Measurements from ENCODE around the gene NEK9.
A peak's percentile ranks its signal among the peaks of the same experiment; 100 is the strongest.

Gene NEK9

DNA sequence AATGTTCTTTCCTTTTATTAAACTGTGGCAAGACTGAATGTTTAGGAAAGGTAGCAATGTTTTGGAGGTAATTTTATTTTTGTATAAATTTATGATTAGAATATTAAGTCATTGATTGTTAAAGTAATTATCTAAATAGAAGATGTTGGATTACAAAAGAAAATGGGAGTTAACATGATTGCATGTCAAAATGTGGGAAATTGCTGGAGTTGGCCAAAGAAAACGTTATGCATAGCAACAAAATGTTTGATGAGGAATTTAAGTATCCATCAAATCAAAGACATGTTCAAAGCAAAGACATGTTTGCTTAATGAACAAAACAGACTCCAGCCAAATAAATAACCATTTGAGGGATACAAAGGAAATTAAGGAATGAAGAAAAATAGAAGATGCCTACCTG, 72.4 kb downstream of the NEK9 start:
- no peaks in the 10 kb centered on the region for H3K4me1 ChIP-seq (ENCODE audit: insufficient read depth, low read length)
- H3K9ac ChIP-seq (ENCODE audit: low read depth, low read length) = no peak overlapping the region
- no peaks in the 10 kb centered on the region for H3K9me3 ChIP-seq (ENCODE audit: control insufficient read depth, insufficient read depth, low read length)
- H3K36me3 ChIP-seq (ENCODE audit: insufficient read depth, low read length) = no peaks in the 10 kb centered on the region

DNA sequence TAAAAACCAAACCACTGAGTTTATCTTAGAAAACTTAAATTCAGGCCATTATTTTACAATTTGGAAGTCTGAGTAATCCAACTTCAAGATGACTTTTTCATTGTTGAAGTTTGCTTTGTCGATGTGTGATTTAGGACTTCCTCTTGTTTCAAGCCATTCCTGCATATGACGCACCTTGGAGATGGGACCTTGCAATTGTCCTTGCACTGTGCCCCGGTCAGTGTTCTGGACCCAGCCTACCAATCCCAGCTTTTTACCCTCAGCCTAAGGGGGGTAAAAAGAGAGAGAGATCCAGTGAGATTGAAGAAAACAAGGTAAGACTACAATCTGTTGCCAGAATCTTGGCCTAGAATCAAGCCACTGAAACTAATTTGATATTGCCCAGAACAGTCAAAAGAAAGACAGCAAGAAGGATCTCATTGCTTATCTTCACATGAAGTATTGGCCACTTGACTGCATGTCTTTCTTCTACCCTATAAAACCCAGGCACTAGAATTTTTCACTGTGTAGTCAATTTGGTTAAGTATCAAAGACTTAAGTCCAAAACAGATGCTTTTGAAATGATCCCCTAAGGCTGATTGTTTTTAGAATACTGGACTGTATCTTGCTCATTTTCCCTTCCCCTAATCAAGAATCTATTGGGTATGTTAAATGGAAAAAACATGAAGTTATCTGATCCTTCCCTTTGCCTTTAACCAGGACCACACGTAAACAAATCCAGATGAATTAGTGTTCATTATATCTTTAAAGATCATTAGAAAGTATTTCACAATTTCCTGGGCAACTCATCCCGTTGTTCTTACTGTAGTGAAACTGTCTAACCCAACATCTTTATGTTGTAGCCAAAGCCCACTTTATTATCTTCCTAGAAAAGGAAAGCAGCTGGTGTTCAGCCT, 73.2 kb downstream of the NEK9 start:
- Histone ChIP-seq H3K4me1 (ENCODE audit: insufficient read depth, low read length) (no peaks in the 10 kb centered on the region), H3K9ac (ENCODE audit: low read depth, low read length) (no peak overlapping the region), H3K9me3 (ENCODE audit: control insufficient read depth, insufficient read depth, low read length) (no peaks in the 10 kb centered on the region), H3K36me3 (ENCODE audit: insufficient read depth, low read length) (no peaks in the 10 kb centered on the region)

GRCh38 chr14:75051556-75051899, 75.3 kb downstream of the NEK9 start:
- H3K9ac ChIP-seq (ENCODE audit: low read depth, low read length) = peak overlapping the region; percentile 66; the same call in 1 of the 2 replicates
- H3K4me1 ChIP-seq (ENCODE audit: insufficient read depth, low read length) = no peaks in the 10 kb centered on the region
- H3K9me3 ChIP-seq (ENCODE audit: control insufficient read depth, insufficient read depth, low read length) = no peaks in the 10 kb centered on the region
- no peaks in the 10 kb centered on the region for H3K36me3 ChIP-seq (ENCODE audit: insufficient read depth, low read length)

- H3K36me3 ChIP-seq (ENCODE audit: insufficient read depth, low read length) = no peaks in the 10 kb centered on the region
- no peaks in the 10 kb centered on the region for H3K4me1 ChIP-seq (ENCODE audit: insufficient read depth, low read length)
- H3K9ac ChIP-seq (ENCODE audit: low read depth, low read length) = peak within 1 kb of the TSS; percentile 66
- H3K9me3 ChIP-seq (ENCODE audit: control insufficient read depth, insufficient read depth, low read length) = no peaks in the 10 kb centered on the region
Measured at GRCh38 chr14:75050852-75051555, 75.8 kb downstream of the NEK9 start, which contains the start of gene MLH3. TSS of gene MLH3 (minus strand) at chr14:75051467. CDS start at chr14:75049655, 1,812 bp downstream.

DNA sequence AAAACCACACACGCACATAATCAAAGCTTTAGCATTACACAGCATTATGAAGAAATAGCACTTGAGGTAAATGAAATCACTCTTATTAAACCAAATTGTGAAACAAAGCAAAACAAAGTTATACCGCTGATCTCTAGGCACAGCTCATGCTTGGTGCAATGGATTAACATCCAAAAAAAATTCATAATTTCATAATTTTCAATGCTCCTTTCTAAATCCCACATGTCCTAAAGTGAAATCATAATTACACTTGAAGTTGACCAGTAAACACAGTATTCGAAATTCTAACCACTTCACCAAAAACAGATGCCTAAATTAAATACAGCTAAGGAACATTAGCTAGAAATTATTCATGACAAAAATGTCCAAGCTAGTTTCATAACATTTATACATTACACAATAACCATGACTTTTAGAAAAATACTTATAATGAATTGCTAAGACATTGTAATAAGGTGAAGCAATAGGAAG, 77.1 kb downstream of the NEK9 start:
- H3K9me3 ChIP-seq (ENCODE audit: control insufficient read depth, insufficient read depth, low read length) = no peaks in the 10 kb centered on the region
- H3K9ac ChIP-seq (ENCODE audit: low read depth, low read length) = no peak overlapping the region
- H3K36me3 ChIP-seq (ENCODE audit: insufficient read depth, low read length) = no peaks in the 10 kb centered on the region
- H3K4me1 ChIP-seq (ENCODE audit: insufficient read depth, low read length) = no peaks in the 10 kb centered on the region

- no peaks in the 10 kb centered on the region for H3K36me3 ChIP-seq (ENCODE audit: insufficient read depth, low read length)
- no peak overlapping the region for H3K9ac ChIP-seq (ENCODE audit: low read depth, low read length)
- no peaks in the 10 kb centered on the region for H3K9me3 ChIP-seq (ENCODE audit: control insufficient read depth, insufficient read depth, low read length)
- H3K4me1 ChIP-seq (ENCODE audit: insufficient read depth, low read length) = no peaks in the 10 kb centered on the region
Measured at GRCh38 chr14:75049136-75049535, 77.7 kb downstream of the NEK9 start.

DNA sequence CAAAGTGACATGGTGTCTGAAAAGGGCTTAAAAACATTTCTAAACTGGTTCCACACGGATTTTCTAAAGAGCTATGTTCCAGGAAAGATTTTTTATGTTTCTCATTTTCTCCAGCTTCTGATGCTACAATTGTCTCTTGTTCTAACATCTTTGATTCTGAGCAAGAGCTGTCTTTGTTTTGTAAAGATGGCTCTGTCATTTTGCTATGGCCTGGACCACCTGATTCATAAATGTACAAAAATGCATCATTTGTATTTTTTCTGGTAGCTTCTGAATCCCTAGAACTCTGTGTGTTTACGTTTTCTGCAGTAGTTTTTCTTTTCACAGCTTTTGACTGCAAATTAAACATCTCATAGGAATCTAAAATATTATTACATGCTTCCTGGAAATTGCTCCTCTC, 78.7 kb downstream of the NEK9 start:
- Histone ChIP-seq H3K4me1 (ENCODE audit: insufficient read depth, low read length) (no peaks in the 10 kb centered on the region), H3K9ac (ENCODE audit: low read depth, low read length) (no peak overlapping the region), H3K9me3 (ENCODE audit: control insufficient read depth, insufficient read depth, low read length) (no peaks in the 10 kb centered on the region)

DNA sequence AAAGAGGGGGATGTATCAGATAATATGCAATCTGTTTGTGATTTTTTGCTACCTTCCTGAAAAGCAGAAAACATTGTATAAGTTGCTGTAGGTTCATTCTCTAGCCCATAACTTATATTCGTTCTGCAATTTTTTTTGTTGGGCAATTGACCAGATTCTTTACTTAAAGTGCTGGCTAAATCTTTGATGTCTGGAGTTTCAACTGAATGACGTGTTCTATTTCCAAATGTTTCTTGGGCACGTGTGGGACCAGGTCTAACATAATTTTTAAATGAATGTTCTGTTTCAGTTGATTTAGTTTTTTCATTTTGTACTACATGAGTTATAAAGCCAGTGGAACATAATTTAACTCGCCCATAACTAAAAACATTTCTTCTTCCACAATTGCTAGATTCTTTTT, 79.3 kb downstream of the NEK9 start:
- Histone ChIP-seq H3K36me3 (ENCODE audit: insufficient read depth, low read length) (no peaks in the 10 kb centered on the region), H3K4me1 (ENCODE audit: insufficient read depth, low read length) (no peaks in the 10 kb centered on the region), H3K9ac (ENCODE audit: low read depth, low read length) (no peak overlapping the region), H3K9me3 (ENCODE audit: control insufficient read depth, insufficient read depth, low read length) (no peaks in the 10 kb centered on the region)

More for the DNA sequence above, 78.7 kb downstream of the NEK9 start:
- no peaks in the 10 kb centered on the region for H3K36me3 ChIP-seq (ENCODE audit: insufficient read depth, low read length)

- Histone ChIP-seq H3K9ac (ENCODE audit: low read depth, low read length) (no peak overlapping the region), H3K9me3 (ENCODE audit: control insufficient read depth, insufficient read depth, low read length) (no peaks in the 10 kb centered on the region), H3K4me1 (ENCODE audit: insufficient read depth, low read length) (no peaks in the 10 kb centered on the region), H3K36me3 (ENCODE audit: insufficient read depth, low read length) (no peaks in the 10 kb centered on the region)
Measured at GRCh38 chr14:75046899-75047298, 79.9 kb downstream of the NEK9 start.

DNA sequence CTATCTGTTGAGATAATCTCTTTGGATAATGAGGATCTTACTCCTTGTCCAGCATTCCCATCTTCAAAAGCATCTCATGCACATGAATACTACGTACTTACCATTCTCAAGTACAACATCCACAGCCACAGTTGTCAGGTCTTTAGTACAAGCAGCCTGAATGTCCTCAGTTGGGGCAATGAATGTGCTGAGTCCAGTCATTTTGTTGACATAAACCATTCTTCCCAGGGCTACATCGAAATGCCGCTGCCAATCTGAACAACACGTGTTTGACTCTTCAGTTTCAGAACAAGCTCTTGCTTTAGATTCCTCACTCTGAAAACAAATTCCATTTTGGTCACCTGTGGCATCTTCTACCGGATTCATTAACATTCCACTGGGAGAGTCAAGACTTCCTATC, 80.6 kb downstream of the NEK9 start:
- H3K9ac ChIP-seq (ENCODE audit: low read depth, low read length) = no peak overlapping the region
- no peaks in the 10 kb centered on the region for H3K36me3 ChIP-seq (ENCODE audit: insufficient read depth, low read length)
- H3K4me1 ChIP-seq (ENCODE audit: insufficient read depth, low read length) = no peaks in the 10 kb centered on the region
- H3K9me3 ChIP-seq (ENCODE audit: control insufficient read depth, insufficient read depth, low read length) = no peaks in the 10 kb centered on the region

- Histone ChIP-seq H3K4me1 (ENCODE audit: insufficient read depth, low read length) (no peaks in the 10 kb centered on the region), H3K36me3 (ENCODE audit: insufficient read depth, low read length) (no peaks in the 10 kb centered on the region), H3K9me3 (ENCODE audit: control insufficient read depth, insufficient read depth, low read length) (no peaks in the 10 kb centered on the region), H3K9ac (ENCODE audit: low read depth, low read length) (no peak overlapping the region)
Measured at GRCh38 chr14:75044752-75045151, 82.1 kb downstream of the NEK9 start.

GRCh38 chr14:75044322-75044721, 82.5 kb downstream of the NEK9 start:
- Histone ChIP-seq H3K9ac (ENCODE audit: low read depth, low read length) (no peak overlapping the region), H3K9me3 (ENCODE audit: control insufficient read depth, insufficient read depth, low read length) (no peaks in the 10 kb centered on the region), H3K36me3 (ENCODE audit: insufficient read depth, low read length) (no peaks in the 10 kb centered on the region), H3K4me1 (ENCODE audit: insufficient read depth, low read length) (no peaks in the 10 kb centered on the region)

DNA sequence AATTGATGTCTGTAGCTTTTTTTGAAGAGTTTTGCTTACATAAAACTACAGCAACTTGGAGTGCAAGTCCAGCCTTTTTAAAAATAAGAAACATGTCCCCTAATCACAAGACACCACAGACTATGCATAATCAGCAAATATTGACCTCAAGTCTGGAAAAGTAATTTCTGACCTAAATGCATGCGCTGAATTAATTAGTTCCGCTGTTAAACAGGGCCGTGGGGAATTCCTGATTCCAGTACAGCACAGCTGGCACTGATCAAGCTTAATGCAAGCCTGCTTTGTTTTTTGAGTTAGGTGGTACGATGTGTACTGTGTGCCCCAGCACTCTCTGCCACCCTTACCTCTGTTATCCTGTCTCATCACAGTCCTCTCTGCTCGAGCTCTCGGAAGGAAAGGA, 84.8 kb downstream of the NEK9 start:
- Histone ChIP-seq H3K9me3 (ENCODE audit: control insufficient read depth, insufficient read depth, low read length) (no peaks in the 10 kb centered on the region), H3K9ac (ENCODE audit: low read depth, low read length) (no peak overlapping the region), H3K4me1 (ENCODE audit: insufficient read depth, low read length) (no peaks in the 10 kb centered on the region), H3K36me3 (ENCODE audit: insufficient read depth, low read length) (no peaks in the 10 kb centered on the region; the same call in 1 of the 2 replicates)

GRCh38 chr14:75041613-75042012, 85.2 kb downstream of the NEK9 start:
- H3K9me3 ChIP-seq (ENCODE audit: control insufficient read depth, insufficient read depth, low read length) = no peaks in the 10 kb centered on the region
- H3K36me3 ChIP-seq (ENCODE audit: insufficient read depth, low read length) = no peaks in the 10 kb centered on the region; the same call in 1 of the 2 replicates
- no peak overlapping the region for H3K9ac ChIP-seq (ENCODE audit: low read depth, low read length)
- H3K4me1 ChIP-seq (ENCODE audit: insufficient read depth, low read length) = no peaks in the 10 kb centered on the region

GRCh38 chr14:75040959-75041358, 85.9 kb downstream of the NEK9 start:
- H3K36me3 ChIP-seq (ENCODE audit: insufficient read depth, low read length) = no peaks in the 10 kb centered on the region; the same call in 1 of the 2 replicates
- no peak overlapping the region for H3K9ac ChIP-seq (ENCODE audit: low read depth, low read length)
- H3K4me1 ChIP-seq (ENCODE audit: insufficient read depth, low read length) = no peaks in the 10 kb centered on the region

More at GRCh38 chr14:75040959-75041358, 85.9 kb downstream of the NEK9 start:
- H3K9me3 ChIP-seq (ENCODE audit: control insufficient read depth, insufficient read depth, low read length) = no peaks in the 10 kb centered on the region

Measured in ES-I3 (cell line).